Neural progenitor cell (in vitro differentiated cells): Measurements from ENCODE around the gene ADAP2.

Source experiments
- CTCF ChIP-seq: fragments of 200-600 bp; sonication (generic); IDR thresholded peaks from 2 replicates; pipeline ENCODE4 v1.5.1; 2017; ENCODE audit warnings: antibody characterized with exemption, mild to moderate bottlenecking
- EZH2 ChIP-seq: fragments of 200-600 bp; sonication (generic); IDR thresholded peaks from 2 replicates; pipeline ENCODE4 v1.6.1; 2017; ENCODE audit warnings: antibody characterized with exemption, mild to moderate bottlenecking, moderate library complexity
- EZH2phosphoT487 ChIP-seq: fragments of 200-600 bp; sonication (generic); IDR thresholded peaks from 2 replicates; pipeline ENCODE4 v1.6.1; 2017; ENCODE audit warnings: antibody characterized with exemption

- TF ChIP-seq EZH2 (no peak), CTCF (no peak), EZH2phosphoT487 (no peak)
Observed at GRCh38 chr17:30917050-30917449, 4.7 kb upstream of the ADAP2 start.
